Measurements from ENCODE around the gene B4GALT3.

B4GALT3 gene

DNA sequence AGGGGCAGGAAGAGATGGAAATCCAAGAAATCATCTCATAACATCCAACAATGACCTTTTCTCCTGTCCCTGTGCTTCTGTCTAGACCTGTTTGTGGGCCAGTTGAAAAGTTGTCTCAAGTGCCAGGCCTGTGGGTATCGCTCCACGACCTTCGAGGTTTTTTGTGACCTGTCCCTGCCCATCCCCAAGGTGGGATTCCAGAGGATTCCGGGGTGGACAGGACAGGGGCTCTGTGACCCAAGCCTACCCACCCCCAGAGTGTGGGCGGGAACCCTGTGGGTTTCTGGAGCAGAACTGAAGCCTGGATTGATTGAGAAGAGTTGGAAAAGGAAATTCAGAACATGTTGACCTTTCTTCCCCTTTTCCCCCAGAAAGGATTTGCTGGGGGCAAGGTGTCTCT, 13.5 kb downstream of the B4GALT3 start:
- Histone ChIP-seq H3K27ac (replicated peaks) (no peak overlapping the region), H3K27me3 (ENCODE audit: insufficient read depth, poor library complexity, severe bottlenecking) (no peaks in the 10 kb centered on the region), H3K4me3 (replicated peaks; ENCODE audit: insufficient read depth, low read length) (no peak overlapping the region)
- no peak for DNase-seq (ENCODE audit: low read depth in 1 of 2, low spot score in 1 of 2)
- TF ChIP-seq CTCF (IDR thresholded peaks at IDR 0.05; ENCODE audit: insufficient read depth, low read length): no peak

GRCh38 chr1:161162806-161163205, 14.5 kb downstream of the B4GALT3 start:
- Histone ChIP-seq H3K27ac (replicated peaks) (no peak overlapping the region), H3K4me3 (replicated peaks; ENCODE audit: insufficient read depth, low read length) (no peak overlapping the region), H3K27me3 (ENCODE audit: insufficient read depth, poor library complexity, severe bottlenecking) (no peaks in the 10 kb centered on the region)
- TF ChIP-seq, protein P1, sequence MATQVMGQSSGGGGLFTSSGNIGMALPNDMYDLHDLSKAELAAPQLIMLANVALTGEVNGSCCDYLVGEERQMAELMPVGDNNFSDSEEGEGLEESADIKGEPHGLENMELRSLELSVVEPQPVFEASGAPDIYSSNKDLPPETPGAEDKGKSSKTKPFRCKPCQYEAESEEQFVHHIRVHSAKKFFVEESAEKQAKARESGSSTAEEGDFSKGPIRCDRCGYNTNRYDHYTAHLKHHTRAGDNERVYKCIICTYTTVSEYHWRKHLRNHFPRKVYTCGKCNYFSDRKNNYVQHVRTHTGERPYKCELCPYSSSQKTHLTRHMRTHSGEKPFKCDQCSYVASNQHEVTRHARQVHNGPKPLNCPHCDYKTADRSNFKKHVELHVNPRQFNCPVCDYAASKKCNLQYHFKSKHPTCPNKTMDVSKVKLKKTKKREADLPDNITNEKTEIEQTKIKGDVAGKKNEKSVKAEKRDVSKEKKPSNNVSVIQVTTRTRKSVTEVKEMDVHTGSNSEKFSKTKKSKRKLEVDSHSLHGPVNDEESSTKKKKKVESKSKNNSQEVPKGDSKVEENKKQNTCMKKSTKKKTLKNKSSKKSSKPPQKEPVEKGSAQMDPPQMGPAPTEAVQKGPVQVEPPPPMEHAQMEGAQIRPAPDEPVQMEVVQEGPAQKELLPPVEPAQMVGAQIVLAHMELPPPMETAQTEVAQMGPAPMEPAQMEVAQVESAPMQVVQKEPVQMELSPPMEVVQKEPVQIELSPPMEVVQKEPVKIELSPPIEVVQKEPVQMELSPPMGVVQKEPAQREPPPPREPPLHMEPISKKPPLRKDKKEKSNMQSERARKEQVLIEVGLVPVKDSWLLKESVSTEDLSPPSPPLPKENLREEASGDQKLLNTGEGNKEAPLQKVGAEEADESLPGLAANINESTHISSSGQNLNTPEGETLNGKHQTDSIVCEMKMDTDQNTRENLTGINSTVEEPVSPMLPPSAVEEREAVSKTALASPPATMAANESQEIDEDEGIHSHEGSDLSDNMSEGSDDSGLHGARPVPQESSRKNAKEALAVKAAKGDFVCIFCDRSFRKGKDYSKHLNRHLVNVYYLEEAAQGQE (IDR thresholded peaks at IDR 0.05; ENCODE audit: insufficient replicate concordance, low read depth): no peak
- TF ChIP-seq CTCF (IDR thresholded peaks at IDR 0.05; ENCODE audit: insufficient read depth, low read length): no peak
- no peak for TF ChIP-seq POLR2AphosphoS5 (IDR thresholded peaks at IDR 0.05; ENCODE audit: low read depth)
- TF ChIP-seq GABPA (IDR thresholded peaks at IDR 0.05; ENCODE audit: low read depth): no peak
- no peak for TF ChIP-seq SPI1 (IDR thresholded peaks at IDR 0.05; ENCODE audit: borderline replicate concordance, low read depth)
- DNase-seq (ENCODE audit: low read depth in 1 of 2, low spot score in 1 of 2): no peak

DNA sequence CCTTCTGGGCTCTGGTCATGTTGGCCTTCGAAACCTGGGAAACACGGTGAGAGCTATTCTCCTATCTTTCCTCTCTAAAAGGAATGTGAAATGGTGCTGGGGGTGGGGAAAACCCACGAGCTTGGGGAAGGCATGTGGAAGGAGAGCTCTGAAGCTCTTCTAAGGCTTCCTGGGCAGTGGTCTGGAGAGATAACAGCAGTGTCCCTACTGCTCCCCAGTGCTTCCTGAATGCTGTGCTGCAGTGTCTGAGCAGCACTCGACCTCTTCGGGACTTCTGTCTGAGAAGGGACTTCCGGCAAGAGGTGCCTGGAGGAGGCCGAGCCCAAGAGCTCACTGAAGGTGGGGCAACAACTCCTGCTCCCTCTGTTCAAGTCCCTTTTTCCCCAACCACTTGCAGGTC, 15.3 kb downstream of the B4GALT3 start:
- no peak for DNase-seq (ENCODE audit: low read depth in 1 of 2, low spot score in 1 of 2)
- no peak overlapping the region for H3K27ac ChIP-seq (replicated peaks)
- TF ChIP-seq, protein P1 (IDR thresholded peaks at IDR 0.05; ENCODE audit: insufficient replicate concordance, low read depth): no peak
- TF ChIP-seq GABPA (IDR thresholded peaks at IDR 0.05; ENCODE audit: low read depth) (no peak), POLR2AphosphoS5 (IDR thresholded peaks at IDR 0.05; ENCODE audit: low read depth) (no peak), CTCF (IDR thresholded peaks at IDR 0.05; ENCODE audit: insufficient read depth, low read length) (no peak), SPI1 (IDR thresholded peaks at IDR 0.05; ENCODE audit: borderline replicate concordance, low read depth) (no peak)
- no peak overlapping the region for H3K4me3 ChIP-seq (replicated peaks; ENCODE audit: insufficient read depth, low read length)
- H3K27me3 ChIP-seq (ENCODE audit: insufficient read depth, poor library complexity, severe bottlenecking): no peaks in the 10 kb centered on the region

DNA sequence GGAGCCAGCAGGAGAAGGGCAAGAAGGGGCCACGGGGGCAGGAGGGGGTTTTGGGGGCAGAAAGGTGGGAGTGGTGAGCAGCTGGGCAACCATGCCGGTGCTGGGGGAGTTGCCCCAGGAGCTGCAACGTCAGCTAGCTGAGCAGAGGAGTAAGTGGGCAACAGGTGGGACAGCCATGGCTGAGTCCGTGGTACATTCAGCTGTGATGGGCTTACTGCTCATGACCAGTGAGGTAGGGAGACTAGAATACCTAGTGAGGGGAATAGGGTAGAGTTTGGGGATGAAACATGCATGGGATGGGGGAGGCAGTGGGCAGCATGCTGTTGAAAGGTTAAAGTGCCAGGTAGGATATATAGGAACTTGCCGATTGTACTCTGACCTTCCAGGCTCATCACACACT, 15.7 kb downstream of the B4GALT3 start:
- TF ChIP-seq, protein P1 (IDR thresholded peaks at IDR 0.05; ENCODE audit: insufficient replicate concordance, low read depth): no peak
- no peak for TF ChIP-seq POLR2AphosphoS5 (IDR thresholded peaks at IDR 0.05; ENCODE audit: low read depth)
- TF ChIP-seq GABPA (IDR thresholded peaks at IDR 0.05; ENCODE audit: low read depth): no peak
- no peak for TF ChIP-seq CTCF (IDR thresholded peaks at IDR 0.05; ENCODE audit: insufficient read depth, low read length)
- TF ChIP-seq SPI1 (IDR thresholded peaks at IDR 0.05; ENCODE audit: borderline replicate concordance, low read depth): no peak
- no peak overlapping the region for H3K27ac ChIP-seq (replicated peaks)
- DNase-seq (ENCODE audit: low read depth in 1 of 2, low spot score in 1 of 2): no peak

More for the DNA sequence above, 15.7 kb downstream of the B4GALT3 start:
- H3K4me3 ChIP-seq (replicated peaks; ENCODE audit: insufficient read depth, low read length): no peak overlapping the region
- H3K27me3 ChIP-seq (ENCODE audit: insufficient read depth, poor library complexity, severe bottlenecking): no peaks in the 10 kb centered on the region

Data from HL-60 (cell line).